Astrocyte (in vitro differentiated cells and primary cell): ENCODE measurements around the gene ERF.

Experiments used
- CTCF ChIP-seq: IDR thresholded peaks from 2 replicates; pipeline ENCODE4 v1.5.1; 2011; ENCODE audit warnings: low read depth, mild to moderate bottlenecking, inconsistent platforms, low read length, moderate library complexity; ENCODE audit not compliant: insufficient read depth
- EZH2 ChIP-seq: IDR thresholded peaks from 2 replicates; pipeline ENCODE4 v1.6.1; 2012; ENCODE audit warnings: mild to moderate bottlenecking, low read length, inconsistent platforms; ENCODE audit not compliant: insufficient read depth

- TF ChIP-seq CTCF (no peak), EZH2 (no peak)
Observed at GRCh38 chr19:42276821-42277220, 21.9 kb upstream of the ERF start.
